ENCODE results near the gene SMARCA5. TPM values are rescaled to one million over a fixed set of nuclear protein-coding genes. Genes with fewer than 3 reads are reported as not detected.

Gene SMARCA5
- total RNA-seq, 2 experiments from 2014 or later, result 63.4 to 82.2 TPM

DNA sequence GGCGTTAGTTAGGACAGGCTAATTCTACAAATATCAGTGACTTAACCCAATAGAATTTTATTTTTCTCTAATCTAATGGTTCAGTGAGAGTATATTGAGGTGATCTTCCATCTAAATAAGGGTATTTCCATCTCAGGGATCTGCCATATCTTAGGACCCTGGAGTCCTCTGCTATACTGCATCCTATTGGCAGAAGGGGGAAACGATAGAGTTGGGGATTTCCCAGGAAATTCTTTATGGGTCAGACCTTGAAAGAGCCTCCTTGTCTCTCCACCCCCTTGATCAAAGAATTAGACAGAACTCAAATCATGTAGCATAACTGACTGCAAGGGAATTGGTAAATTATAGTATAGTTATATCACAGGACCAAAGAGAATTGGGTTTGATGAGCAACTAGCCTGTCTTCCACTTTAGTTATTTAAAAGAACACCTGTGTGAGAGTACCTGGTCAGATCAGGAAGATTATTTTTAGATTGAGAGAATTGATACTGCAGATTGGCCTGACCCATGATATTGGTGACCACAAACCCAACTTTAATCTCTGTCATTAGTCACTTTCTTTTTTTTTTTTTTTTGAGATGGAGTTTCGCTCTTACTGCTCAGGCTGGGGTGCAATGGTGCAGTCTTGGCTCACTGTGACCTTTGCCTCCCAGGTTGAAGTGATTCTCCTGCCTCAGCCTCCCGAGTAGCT is 25.6 kb downstream of the SMARCA5 start:
- CTCF ChIA-PET (ENCODE audit: unreplicated experiment), result no interaction called here
- H3K9me2 ChIP-seq (ENCODE audit: insufficient read depth, low read length), result no peaks in the 10 kb centered on the region
- H3K79me2 ChIP-seq (ENCODE audit: insufficient read depth, low read depth, low read length), result no peaks in the 10 kb centered on the region
- H3K9me3 ChIP-seq (ENCODE audit: low read length), result no peaks in the 10 kb centered on the region
- no peaks in the 10 kb centered on the region for H4K20me1 ChIP-seq (ENCODE audit: insufficient read depth, low read length)
- H3K4me3 ChIP-seq (ENCODE audit: low read depth, low read length, poor library complexity, severe bottlenecking), result no peak overlapping the region
- H3K4me1 ChIP-seq (ENCODE audit: insufficient read depth, low read length, poor library complexity, severe bottlenecking), result no peaks in the 10 kb centered on the region
- BruUV-seq (replicated peaks), result no TSS peak
- POLR2A ChIA-PET, result interaction anchor here (0.8 kb wide), 1 partner anchor 11 kb away, joined by 3 read pairs; no protein-coding TSS in a partner anchor
- TF ChIP-seq CTCF (conservative IDR thresholded peaks at IDR 0.05; ENCODE audit: low read length) (no peak), EZH2phosphoT487 (IDR thresholded peaks at IDR 0.05; ENCODE audit: borderline replicate concordance, low read depth, low read length) (no peak)
- H3K36me3 ChIP-seq (ENCODE audit: insufficient read depth, low read length), result peaks cover 100% of the 10 kb centered on the region
- intact Hi-C loops (cut with micrococcal nuclease; ENCODE audit: unreplicated experiment), result no loop called here
- DNase-seq (ENCODE audit: low spot score), result no peak
- H3K27ac ChIP-seq (ENCODE audit: low read depth, low read length, poor library complexity, severe bottlenecking), result no peak overlapping the region
- no peak overlapping the region for H3K4me2 ChIP-seq (ENCODE audit: low read length)
- H2AFZ ChIP-seq (ENCODE audit: low read length), result no peak overlapping the region

- intact Hi-C loops (cut with micrococcal nuclease; ENCODE audit: unreplicated experiment), result no loop called here
- Histone ChIP-seq H3K9me3 (ENCODE audit: low read length) (no peaks in the 10 kb centered on the region), H2AFZ (ENCODE audit: low read length) (no peak overlapping the region), H3K9me2 (ENCODE audit: insufficient read depth, low read length) (no peaks in the 10 kb centered on the region), H3K36me3 (ENCODE audit: insufficient read depth, low read length) (peaks cover 100% of the 10 kb centered on the region), H3K4me1 (ENCODE audit: insufficient read depth, low read length, poor library complexity, severe bottlenecking) (no peaks in the 10 kb centered on the region), H3K79me2 (ENCODE audit: insufficient read depth, low read depth, low read length) (no peaks in the 10 kb centered on the region), H3K4me2 (ENCODE audit: low read length) (no peak overlapping the region), H4K20me1 (ENCODE audit: insufficient read depth, low read length) (no peaks in the 10 kb centered on the region), H3K27ac (ENCODE audit: low read depth, low read length, poor library complexity, severe bottlenecking) (no peak overlapping the region), H3K4me3 (ENCODE audit: low read depth, low read length, poor library complexity, severe bottlenecking) (no peak overlapping the region)
- no TSS peak for BruUV-seq (replicated peaks)
- ChIA-PET POLR2A (interaction anchor here (0.8 kb wide), 1 partner anchor 10 kb away, joined by 3 read pairs; no protein-coding TSS in a partner anchor), CTCF (ENCODE audit: unreplicated experiment) (no interaction called here)
- DNase-seq (ENCODE audit: low spot score), result no peak
- TF ChIP-seq EZH2phosphoT487 (IDR thresholded peaks at IDR 0.05; ENCODE audit: borderline replicate concordance, low read depth, low read length) (no peak), CTCF (conservative IDR thresholded peaks at IDR 0.05; ENCODE audit: low read length) (no peak)
Observed at GRCh38 chr4:143539670-143540023, 26.1 kb downstream of the SMARCA5 start.

GRCh38 chr4:143549928-143550327 is 36.4 kb downstream of the SMARCA5 start:
- no peaks in the 10 kb centered on the region for H3K79me2 ChIP-seq (ENCODE audit: insufficient read depth, low read depth, low read length)
- CTCF ChIA-PET (ENCODE audit: unreplicated experiment), result interaction anchor here (0.6 kb wide), 1 partner anchor 160 kb away, joined by 3 read pairs; no protein-coding TSS in a partner anchor

More at GRCh38 chr4:143549928-143550327, 36.4 kb downstream of the SMARCA5 start:
- Histone ChIP-seq H3K4me3 (ENCODE audit: low read depth, low read length, poor library complexity, severe bottlenecking) (no peak overlapping the region), H3K27ac (ENCODE audit: low read depth, low read length, poor library complexity, severe bottlenecking) (no peak overlapping the region), H4K20me1 (ENCODE audit: insufficient read depth, low read length) (no peaks in the 10 kb centered on the region), H3K4me1 (ENCODE audit: insufficient read depth, low read length, poor library complexity, severe bottlenecking) (no peaks in the 10 kb centered on the region), H3K9me3 (ENCODE audit: low read length) (no peaks in the 10 kb centered on the region), H2AFZ (ENCODE audit: low read length) (no peak overlapping the region), H3K9me2 (ENCODE audit: insufficient read depth, low read length) (no peaks in the 10 kb centered on the region), H3K4me2 (ENCODE audit: low read length) (no peak overlapping the region), H3K36me3 (ENCODE audit: insufficient read depth, low read length) (peaks cover 99% of the 10 kb centered on the region)
- TF ChIP-seq EZH2phosphoT487 (IDR thresholded peaks at IDR 0.05; ENCODE audit: borderline replicate concordance, low read depth, low read length), result no peak
- no peak for TF ChIP-seq CTCF (conservative IDR thresholded peaks at IDR 0.05; ENCODE audit: low read length)
- no TSS peak for BruUV-seq (replicated peaks)
- POLR2A ChIA-PET, result interaction anchor here (0.7 kb wide), 1 partner anchor 10 kb away, joined by 3 read pairs; no protein-coding TSS in a partner anchor
- DNase-seq (ENCODE audit: low spot score), result no peak
- intact Hi-C loops (cut with micrococcal nuclease; ENCODE audit: unreplicated experiment), result loop anchor here (2.0 kb wide), 1 partner anchor 15 kb away; no protein-coding TSS in a partner anchor

Data from OCI-LY7 (cell line).